Middle frontal gyrus (tissue), 1 donor: ENCODE results near the gene HPCA.

Experiments
- DNase-seq: peaks from one replicate; pipeline ENCODE4 v3.0.0-alpha.2; 2015; ENCODE audit warnings: low spot score; ENCODE audit errors: extremely low spot score

The HPCA gene

DNA sequence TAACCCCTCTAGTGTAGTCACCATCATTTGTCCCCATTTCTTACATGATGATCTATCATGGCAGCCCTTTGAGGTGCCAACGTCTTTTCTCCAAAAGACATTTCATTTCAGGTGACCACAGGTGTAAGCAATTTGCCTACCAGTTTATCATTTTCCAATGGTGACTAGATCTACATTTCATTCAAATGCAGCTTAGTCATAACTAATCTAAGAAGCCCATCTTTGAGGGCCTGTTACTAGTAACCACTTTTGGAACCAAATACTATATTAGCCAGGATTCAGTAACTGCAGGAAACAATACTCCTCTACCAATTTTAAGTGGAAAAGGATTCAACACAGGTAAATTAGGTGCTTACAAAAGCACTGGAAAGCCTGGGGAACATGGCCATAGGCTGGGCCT lies 45.5 kb downstream of the HPCA start:
- no peak for DNase-seq

DNA sequence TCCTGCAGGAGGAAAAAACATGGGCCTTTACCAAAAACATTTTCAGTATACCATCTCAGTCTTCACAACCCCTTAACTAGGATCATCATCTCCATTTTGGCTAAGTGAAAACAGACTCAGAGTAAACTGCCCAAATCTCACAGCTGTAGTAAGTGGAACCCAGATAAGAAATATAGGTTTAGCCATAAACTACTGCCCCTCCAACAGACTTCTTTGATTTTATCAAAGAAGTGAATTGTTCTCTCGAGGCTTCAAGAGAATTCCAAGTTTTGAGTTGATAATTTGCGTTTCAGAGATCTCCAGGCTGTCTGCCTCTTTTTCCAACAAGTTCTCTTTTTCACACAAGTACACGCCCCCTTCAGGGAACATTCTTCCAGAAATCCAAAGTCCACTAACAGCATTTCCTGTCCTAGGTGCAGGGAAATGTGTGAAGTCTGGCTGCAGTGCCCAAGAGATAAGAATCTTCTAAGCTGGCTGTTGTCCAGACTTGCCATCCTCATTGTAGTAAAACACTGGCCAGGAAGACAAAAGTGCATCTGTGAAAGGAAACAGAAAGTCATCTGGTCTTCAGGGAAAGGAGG lies 47.5 kb downstream of the HPCA start:
- no peak for DNase-seq

DNA sequence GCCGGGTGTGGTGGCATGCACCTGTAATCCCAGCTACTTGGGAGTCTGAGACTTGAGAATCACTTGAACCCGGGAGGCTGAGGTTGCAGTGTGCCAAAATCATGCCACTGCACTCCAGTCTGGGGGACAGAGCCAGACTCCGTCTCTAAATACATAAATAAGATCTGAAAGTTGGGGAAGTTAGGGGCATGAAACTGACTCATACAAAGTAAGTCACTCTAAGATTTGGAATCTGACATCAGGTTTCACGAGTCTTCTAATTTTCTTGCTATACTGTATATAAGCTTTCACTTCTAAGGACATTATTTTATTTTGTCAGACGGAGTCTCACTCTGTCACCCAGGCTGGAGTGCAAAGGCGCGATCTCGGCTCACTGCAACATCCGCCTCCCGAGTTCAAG lies 48.2 kb downstream of the HPCA start:
- DNase-seq: no peak

DNA sequence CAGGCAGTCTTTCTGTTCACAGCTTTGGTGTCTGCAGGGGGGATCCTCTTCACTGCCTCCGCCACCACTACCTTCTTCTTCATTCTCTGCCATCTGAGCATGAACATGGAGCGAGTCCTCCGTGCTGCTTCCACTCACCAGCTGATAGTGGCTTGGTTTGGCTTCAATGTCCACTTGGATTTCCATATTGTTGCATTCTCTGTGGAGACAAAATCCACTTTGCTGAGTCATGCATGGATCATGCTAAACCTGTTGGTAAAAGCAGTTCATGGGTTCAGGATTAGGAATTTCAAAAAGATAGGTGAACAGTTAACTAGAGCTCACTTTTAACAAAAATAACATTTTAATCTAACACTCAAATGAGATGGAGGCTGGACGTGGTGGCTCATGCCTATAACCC lies 50.8 kb downstream of the HPCA start:
- DNase-seq: no peak

DNA sequence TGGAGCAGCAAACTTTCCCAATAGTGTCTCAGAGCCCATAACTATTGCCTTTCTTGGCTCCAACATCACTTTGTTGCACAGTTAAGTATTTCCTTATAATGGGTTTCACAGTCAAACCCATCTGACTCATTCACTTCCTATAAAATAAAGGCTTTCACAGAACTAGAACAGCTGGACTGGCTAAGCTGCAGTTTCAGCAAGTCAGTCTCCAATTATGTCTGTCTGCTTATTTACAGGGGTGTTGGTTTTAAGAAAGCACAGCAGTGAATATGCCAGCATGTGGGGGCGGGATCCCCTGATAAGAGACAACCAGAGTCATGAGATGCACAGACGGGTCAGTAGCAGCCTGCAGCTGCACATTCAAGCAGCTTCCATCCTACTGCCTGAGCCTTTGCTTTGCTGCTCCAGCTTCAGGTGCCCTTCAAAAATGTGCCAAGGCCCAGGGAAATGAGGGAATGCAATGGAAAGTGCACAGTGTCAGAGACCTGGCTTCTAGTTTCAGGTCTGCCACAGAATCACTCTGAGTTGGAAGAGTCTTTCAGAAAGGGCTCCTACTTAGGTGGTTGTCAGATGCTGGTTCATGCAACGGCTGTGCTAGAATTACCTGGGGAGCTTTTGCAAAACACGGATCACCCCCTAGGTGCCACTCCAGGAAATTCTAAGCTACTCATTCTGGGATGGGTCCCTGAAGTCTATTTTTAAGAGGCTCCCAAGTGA lies 53.5 kb downstream of the HPCA start:
- DNase-seq: no peak

DNA sequence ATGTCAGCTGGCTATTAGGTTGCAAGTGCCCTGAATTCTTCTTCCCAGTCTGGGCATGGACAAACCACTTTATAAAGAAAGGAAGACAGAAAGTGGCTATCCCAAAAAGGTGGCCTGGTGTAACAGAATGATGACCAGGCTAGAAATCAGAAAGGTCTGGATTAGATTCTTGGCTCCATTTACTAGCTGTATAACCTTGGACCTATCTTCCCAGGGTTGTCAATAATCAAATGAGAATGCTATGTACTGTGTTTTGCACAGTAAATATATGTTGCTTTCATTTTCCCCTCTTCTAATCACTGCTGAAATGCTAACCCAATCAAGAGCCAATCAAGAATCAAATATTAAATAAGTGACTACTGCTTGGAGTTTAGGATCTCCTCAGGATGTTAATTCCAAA lies 57.9 kb downstream of the HPCA start:
- DNase-seq: no peak
